GM18951 (cell line): Measurements from ENCODE around the gene ZAP70.
"Not testable (repeated sequence)": the region's sequence is repeated elsewhere in the genome, so short reads cannot be mapped to it uniquely, and the experiment has no call there.

Source experiments
- POLR2A ChIP-seq: IDR thresholded peaks from 4 replicates; pipeline ENCODE4 v1.6.1; 2011; ENCODE audit warnings: mild to moderate bottlenecking; ENCODE audit not compliant: insufficient read length, insufficient read depth; ENCODE audit errors: extremely low read depth
- in situ Hi-C: fragments of 300-500 bp; cut with MboI; formaldehyde crosslinking; loops from one replicate; pipeline ENCODE4 v1.12.0; 2022; ENCODE audit warnings: low sequenced_read_pairs, mixed read lengths, inconsistent platforms; ENCODE audit not compliant: unreplicated experiment

ZAP70 gene

GRCh38 chr2:97703741-97704140, 9.6 kb upstream of the ZAP70 start:
- in situ Hi-C loops: no loop called here
- no peak for TF ChIP-seq POLR2A

GRCh38 chr2:97704989-97705388, 8.4 kb upstream of the ZAP70 start:
- TF ChIP-seq POLR2A: no peak
- in situ Hi-C loops: no loop called here

- in situ Hi-C loops: no loop called here
- TF ChIP-seq POLR2A: no peak
Observed at GRCh38 chr2:97706112-97706511, 7.3 kb upstream of the ZAP70 start.

- in situ Hi-C loops: no loop called here
- no peak for TF ChIP-seq POLR2A
Observed at GRCh38 chr2:97706708-97707345, 6.5 kb upstream of the ZAP70 start.

- in situ Hi-C loops: no loop called here
- TF ChIP-seq POLR2A: no peak
Observed at GRCh38 chr2:97707362-97708047, 5.9 kb upstream of the ZAP70 start.

- no peak for TF ChIP-seq POLR2A
- in situ Hi-C loops: no loop called here
Observed at GRCh38 chr2:97708048-97708380, 5.4 kb upstream of the ZAP70 start.

GRCh38 chr2:97708608-97709007, 4.8 kb upstream of the ZAP70 start:
- in situ Hi-C loops: no loop called here
- TF ChIP-seq POLR2A: no peak

GRCh38 chr2:97711394-97711711, 2.0 kb upstream of the ZAP70 start:
- TF ChIP-seq POLR2A: no peak
- in situ Hi-C loops: no loop called here

GRCh38 chr2:97712175-97712574, 1.2 kb upstream of the ZAP70 start:
- in situ Hi-C loops: not testable (repeated sequence)

GRCh38 chr2:97712693-97713295, 582 bp upstream of the ZAP70 start:
- in situ Hi-C loops: no loop called here
- no peak for TF ChIP-seq POLR2A

- no peak for TF ChIP-seq POLR2A
- in situ Hi-C loops: no loop called here
Observed at GRCh38 chr2:97714084-97714949, 941 bp downstream of the ZAP70 start.

GRCh38 chr2:97714950-97715652, 1.7 kb downstream of the ZAP70 start:
- no peak for TF ChIP-seq POLR2A

More at GRCh38 chr2:97714950-97715652, 1.7 kb downstream of the ZAP70 start:
- in situ Hi-C loops: no loop called here
